GM18868 (cell line): ENCODE results near the gene LSG1.

Experiments
- ATAC-seq: cut with Tn5 transposase; IDR thresholded peaks from one replicate; pipeline ENCODE4 v1.9.1; 2021; ENCODE audit warnings: mild to moderate bottlenecking, moderate library complexity; ENCODE audit not compliant: unreplicated experiment

The LSG1 gene

GRCh38 chr3:194671900-194672808, at the start of gene LSG1:
Gene LSG1, minus strand, starts transcription at chr3:194672191. Its CDS starts 29 bp downstream, at chr3:194672162.
- peak; percentile 90 for ATAC-seq

DNA sequence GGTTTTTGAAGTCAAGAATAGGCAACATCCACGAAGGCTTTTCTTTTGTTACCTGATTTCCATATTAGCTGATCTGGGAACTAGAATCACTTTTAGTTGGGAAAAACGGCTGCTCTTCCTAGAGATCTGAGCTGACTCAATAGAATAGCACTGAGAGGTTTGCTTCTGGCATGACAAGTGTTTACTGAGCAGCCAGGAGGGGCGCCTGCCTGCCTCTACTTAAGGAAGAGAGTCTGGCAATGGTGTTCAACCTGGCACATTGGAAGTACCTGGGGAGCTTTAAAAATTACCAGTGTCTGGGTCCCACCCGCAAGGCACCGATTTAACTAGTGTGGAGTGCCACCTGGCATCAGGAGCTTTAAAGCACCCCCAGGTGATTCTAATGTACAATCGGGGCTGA, 48.1 kb upstream of the LSG1 start:
- ATAC-seq: no peak

- no peak for ATAC-seq
Observed at GRCh38 chr3:194718079-194718478, 46.1 kb upstream of the LSG1 start.

- no peak for ATAC-seq
Observed at GRCh38 chr3:194715022-194715800, 43.2 kb upstream of the LSG1 start.

DNA sequence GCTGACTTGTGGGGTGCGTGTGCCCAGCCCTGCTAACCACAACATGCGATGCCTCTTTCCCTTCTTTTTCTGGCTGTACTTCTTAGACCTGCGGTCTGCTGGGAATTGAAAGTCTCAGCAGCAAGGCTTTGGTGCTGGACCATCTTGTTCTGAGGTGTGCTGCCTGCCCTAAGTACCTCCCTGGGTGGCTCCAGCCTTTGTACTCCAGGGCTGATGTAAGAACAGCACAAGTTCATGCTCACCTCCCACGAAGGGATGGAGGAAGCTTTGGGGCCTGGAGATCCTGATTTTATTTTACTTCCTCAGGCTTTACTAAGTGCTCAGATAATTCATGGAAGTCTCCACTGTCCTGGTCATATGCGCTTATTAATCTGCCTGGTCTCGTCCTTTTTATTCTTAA, 42.6 kb upstream of the LSG1 start:
- no peak for ATAC-seq

DNA sequence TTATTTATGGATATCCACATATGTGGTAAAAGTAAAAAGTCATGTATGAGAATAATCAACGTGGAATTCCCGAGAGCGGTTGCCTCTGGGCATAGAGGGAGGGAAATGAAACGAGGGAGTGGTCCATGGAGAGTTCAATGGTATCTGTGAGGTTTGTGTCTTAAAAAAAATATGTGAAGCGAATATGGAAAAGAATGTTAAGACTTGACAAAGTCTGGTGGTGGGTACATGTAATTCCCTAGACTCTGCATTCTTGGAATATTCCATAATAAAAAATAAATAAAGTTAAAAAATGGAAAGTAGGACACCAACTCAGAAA, 42.1 kb upstream of the LSG1 start:
- ATAC-seq: no peak

DNA sequence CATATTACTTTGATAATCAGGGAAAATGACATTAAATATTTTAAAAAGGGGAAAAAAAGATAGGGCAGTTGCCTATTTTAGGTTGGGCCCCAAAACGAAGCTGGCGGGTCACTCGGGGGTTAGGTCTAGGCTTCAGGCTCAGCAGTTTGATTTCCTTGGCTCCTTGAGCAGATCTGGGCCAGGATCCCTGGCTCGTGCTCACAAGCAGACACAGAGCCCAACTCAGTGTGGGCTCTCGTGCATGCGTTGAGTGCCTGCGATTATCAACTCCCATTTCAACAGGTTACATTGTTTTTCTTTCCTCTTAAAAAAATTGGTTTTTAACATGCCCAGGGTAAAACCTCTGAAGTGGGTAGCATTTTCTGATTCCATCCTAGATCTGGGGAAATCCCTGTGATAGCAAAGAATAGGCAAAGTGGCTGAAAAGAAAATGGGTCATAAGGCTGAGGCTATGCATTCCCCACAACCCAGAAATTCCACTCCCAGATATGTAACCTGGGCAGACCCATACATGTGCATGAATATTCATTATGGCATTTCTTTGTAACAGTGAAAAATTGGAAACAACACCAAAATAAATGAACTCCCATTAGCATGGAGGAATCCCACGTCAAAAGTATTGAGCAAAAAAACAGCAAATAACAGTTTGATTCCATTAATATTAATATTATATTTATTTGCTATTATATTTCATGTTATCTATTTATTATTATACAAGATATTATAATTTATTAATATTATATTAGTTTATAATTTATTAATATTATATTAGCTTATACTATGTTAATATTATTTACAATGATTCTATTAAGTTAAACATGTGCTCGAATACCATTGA, 41.5 kb upstream of the LSG1 start:
- ATAC-seq: no peak

DNA sequence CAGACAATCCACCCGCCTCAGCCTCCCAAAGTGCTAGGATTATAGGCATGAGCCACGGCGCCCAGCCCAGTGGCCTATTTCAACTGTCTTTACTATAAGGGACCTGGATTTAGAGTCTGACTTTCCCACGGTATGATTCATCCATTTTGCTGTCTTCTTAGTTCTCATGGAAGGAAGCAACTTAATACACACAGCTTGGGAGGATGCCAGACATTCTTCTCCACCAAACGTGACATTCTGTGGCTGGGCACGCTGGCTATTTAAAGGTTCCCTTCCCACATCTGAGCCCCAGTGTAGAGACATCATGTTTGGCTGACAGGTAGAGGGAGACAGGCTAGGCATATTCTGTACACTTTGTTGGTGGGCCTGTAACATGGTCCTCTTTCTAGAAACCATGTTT, 39.9 kb upstream of the LSG1 start:
- ATAC-seq: no peak

DNA sequence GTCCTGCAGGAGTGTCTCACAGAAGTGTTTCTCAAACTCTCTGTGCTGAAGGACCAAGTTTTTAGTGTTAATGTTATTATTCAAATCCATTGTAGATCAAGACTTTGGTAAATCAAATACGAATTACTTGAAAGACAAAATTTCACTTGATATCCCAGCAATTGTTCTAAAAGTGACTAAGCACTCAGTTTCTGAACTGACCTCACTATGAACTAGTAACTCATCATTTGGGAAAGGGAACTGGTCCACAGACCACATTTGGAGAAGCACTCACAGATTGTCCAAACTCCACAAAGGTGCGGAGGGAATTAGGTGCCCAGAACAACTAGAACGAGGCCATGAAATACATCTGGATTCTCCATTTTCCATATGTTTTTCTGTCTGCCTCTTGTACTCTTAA, 39.3 kb upstream of the LSG1 start:
- no peak for ATAC-seq

GRCh38 chr3:194707147-194707540, 35.2 kb upstream of the LSG1 start:
- ATAC-seq: no peak

- no peak for ATAC-seq
Observed at GRCh38 chr3:194705761-194706160, 33.8 kb upstream of the LSG1 start.

DNA sequence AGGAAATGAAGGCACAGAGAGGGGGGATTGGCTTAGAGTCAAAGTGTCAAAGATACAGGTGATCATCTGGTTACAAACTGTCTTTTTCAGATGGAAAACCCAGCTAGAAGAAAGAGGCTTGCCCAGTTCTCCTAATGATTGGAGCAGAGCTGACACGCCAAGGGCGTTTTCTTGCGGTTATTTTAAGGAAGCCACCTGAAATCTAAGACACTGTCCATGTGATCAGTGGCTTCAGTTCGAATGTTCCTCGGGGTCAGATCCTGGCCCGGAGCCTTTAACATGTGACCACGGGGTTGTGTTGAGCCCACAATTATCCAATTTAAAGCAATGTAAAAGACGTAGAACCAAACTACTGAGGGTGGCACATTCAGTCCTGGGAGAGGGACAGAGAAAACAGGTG, 33.2 kb upstream of the LSG1 start:
- ATAC-seq: no peak

DNA sequence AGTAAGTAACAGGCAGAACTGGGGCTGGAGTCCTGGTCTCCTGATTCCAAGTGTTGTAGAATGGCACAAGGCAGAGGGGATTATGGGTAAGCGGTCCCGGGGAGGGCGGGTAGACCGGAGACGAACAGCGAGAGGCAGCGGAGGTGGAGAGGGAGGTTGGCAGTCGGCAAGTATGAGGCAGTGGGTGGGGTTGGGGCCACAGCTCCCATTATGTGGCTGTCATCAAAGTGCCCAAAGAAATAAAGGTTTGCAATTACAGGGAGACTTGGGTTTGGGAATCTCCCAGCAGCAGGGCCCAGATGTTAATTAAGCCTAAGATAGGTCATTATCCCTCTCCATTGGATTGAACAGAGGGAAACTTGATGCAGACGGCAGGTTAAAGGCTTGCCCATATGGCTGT, 30.6 kb upstream of the LSG1 start:
- no peak for ATAC-seq

- no peak for ATAC-seq
Observed at GRCh38 chr3:194696702-194697101, 24.7 kb upstream of the LSG1 start.

- peak; percentile 63 for ATAC-seq
Observed at GRCh38 chr3:194691481-194692283, 19.7 kb upstream of the LSG1 start.

DNA sequence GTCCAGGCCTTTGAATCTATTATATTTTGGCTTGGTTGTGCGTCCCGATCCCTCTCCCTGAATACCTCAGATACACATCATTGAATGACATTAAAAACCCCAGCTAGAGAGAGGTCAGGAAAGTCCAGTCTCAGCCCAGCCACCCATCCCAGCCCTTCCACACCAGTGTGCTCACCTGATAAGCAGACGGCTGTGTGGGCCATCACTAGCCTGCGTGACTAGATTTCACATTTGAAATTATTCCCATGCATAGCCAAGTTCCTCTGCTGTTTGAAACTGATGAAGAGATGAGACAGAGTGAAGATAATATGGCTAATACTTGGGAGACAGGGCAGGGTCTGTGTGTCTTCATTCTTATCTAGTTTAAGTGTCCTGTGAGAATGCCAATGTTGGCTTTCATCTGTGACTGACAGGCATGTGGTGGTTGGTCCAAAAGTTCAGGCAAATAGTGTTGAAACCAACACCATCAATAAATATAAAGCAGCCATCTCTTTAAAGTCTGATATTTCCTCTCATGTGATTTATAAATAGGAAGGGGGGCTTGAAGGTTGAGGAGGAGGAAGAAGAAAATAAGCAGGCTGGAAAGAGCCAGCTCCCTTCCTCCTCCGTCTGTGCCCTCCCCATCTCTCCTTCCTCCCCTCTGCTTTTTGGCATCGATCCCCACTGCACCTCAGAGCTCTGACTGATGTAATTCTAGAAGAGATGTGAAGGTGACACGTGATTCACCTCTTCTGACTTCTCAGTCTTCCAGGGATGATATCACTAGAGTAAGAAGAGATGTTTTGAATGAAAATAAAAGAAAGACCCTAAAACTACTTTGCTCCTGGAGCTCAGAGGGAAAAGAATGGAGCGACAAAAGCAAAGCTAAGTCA, 18.7 kb upstream of the LSG1 start:
- ATAC-seq: no peak

DNA sequence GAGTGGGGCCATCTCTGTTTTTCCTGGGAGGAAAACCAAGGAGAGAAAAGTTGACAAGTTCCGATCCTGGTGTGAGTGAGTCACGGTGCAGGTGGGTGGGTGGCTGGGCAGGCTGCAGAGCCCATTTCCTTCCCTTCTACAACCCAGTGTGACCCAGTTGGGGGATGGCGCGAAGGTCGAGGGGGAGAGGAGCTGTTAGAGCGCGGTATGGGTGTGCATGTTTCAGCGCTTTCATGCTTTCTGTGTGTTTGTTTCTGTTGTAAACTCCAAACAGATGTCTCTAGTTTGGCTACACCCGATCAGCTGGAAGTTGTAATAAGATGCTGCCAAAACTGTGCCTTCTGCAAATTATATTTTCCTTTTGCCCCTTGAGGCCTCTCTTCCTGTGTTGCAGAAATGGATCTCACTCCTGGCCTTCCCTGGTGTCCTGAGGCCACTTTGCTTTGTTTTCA, 17.5 kb upstream of the LSG1 start:
- no peak for ATAC-seq

- ATAC-seq: no peak
Observed at GRCh38 chr3:194688946-194689345, 17.0 kb upstream of the LSG1 start.

GRCh38 chr3:194688200-194688740, 16.3 kb upstream of the LSG1 start:
- ATAC-seq: no peak
